GM18907 (cell line): ENCODE results near the gene AFAP1.

Source experiments
- ATAC-seq: cut with Tn5 transposase; IDR thresholded peaks from one replicate; pipeline ENCODE4 v1.9.1; 2021; ENCODE audit warnings: mild to moderate bottlenecking, moderate library complexity; ENCODE audit not compliant: unreplicated experiment

The AFAP1 gene

DNA sequence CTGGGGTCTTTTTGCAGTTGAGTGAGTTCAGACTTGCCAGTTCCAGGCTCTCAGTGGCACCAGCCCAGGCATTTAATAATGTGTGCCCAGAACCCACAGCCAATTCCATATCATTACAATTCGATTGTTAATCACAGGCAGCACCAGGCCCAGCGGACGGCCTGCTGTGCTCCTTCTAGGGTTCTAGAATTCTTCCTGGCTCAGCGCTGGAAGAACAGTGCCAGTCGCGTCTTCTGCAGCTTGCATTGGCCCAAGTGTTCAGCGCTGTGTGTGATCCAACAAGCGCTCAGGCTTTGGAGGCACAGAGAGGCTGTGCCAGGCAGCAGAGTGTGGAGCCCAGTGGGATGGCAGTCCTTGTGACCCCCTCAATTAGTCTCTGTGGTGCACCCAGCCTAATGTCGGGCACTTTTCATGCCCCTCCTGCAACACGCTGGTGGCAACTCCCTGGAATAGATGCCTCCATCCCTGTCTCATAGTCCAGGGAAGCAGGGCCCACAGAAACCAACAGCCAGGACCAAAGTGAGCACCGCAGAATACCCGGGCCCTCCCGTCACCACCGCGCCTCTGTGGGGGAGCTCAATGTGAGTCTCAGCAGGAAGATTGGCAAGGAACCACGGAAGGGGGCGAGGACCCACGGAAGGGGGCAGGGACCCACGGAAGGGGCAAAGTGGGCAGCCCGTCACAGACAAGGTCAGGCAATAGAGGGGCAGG, 193.2 kb downstream of the AFAP1 start:
- no peak for ATAC-seq

DNA sequence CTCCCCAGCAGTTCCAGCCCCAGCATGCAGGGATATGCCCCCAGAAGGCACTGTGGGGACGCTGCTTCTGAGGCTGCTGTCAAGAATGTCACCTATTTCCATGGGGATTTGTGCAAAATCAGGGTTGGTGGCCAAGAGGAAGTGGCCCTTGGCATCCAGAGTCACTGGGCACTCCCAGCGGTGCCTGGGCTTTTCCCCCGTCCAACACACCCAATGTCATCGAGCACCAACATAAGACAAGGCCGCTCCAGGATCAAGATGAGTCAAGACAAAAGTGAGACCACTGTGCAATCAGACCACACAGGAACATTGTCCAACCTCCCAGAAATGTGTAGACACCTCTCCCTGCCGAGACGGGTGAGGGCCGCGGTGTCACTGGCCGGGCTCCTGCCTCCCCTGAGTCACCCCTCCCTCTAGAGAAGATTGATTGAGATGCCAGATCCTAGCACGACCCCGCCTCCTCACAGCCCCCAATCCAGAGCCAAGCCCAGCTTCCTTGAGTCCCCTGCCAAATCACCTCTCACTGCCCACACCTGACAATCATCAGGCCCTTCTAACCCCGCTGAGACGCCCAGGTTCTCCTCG, 194.3 kb downstream of the AFAP1 start:
- no peak for ATAC-seq

DNA sequence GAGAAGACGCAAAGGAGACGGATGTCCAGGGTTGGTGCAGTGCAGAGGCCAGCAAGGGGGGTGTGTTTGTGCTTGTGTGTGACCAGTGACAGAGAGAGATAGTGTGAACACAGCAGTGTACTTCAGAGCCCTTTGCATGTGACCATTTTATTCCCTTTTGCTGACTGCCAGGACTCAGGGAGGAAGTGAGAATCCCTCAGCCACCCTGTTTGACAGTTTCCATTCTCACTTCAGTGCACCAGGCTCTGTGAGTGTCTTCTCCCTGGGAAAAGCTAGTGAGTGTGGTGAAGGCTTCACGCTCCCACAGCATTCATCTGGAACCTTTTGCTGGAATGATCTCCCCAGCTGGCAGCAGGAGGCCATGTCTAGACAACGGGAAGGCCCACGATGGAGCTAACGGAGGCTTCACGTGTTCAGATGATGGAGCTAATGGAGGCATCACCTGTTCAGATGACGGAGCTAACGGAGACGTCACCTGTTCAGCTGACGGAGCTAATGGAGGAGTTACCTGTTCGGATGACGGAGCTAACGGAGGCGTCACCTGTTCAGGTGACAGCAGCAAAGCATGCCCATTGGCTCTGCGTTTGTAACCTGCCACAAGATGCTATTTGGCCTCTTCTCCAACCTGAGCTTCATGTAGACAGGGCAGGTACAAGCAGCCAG, 195.4 kb downstream of the AFAP1 start:
- ATAC-seq = no peak

DNA sequence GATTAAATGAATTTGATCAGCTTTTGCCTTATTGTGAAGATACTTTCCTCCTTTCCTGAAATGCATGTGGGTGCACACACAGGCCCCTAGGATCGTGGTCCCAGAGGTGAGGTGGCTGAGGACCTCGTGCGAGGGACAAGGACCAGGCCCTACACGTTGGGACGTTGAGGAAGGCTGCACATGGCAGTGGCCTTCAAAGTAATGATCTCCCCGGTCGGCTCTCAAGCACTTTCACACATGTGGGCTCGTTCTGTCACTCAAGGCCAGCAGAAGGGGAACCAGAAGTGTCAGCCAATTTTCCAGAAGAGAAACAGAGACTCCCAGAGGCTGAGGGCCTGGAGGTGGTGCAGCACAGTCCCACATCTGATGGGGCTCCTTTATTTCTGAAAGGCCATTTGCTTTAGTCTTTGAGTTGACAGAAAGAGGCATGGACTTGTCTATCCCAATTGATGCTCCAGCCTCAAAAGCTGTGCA, 196.8 kb downstream of the AFAP1 start:
- ATAC-seq = no peak

DNA sequence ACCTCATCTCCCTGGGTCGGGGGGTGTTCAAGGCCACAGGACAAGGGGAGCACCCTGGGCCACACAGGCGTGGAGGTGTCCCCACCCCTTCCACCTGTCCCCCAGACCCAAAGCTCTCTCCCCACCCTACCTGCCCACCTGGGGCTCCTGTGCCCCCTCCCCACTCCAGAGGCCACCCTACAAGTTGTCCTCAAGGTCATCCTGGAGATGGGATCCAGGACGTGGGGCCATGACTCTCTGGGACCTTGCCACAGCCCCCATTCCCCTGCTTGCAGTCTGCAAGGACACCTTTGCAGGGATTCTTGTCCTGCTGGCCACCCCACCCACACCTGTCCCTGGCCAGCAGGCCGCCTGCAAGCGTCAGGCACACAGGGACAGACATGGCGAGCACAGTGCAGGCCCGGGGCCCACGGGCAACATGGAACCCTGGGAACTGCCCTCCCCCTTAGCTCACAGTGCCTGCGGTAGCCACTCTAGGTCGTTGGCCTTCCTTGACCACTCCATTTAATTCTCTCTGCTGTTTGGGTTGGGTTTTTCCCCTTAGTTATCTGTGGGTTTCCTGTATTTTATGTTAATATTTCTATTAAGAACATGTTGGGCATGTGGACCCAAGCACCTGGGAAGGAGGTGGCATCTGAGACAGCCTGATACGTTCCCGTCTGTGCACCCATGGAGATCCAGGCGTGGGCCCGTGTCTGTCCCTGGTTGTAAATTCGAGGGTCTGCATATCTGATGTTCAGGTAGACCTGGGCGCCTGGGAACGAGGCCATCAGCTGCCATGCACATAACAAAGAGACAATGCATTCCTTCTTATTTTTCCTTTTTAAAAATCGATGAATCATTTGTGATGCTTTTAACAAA, 197.5 kb downstream of the AFAP1 start:
- ATAC-seq = no peak

DNA sequence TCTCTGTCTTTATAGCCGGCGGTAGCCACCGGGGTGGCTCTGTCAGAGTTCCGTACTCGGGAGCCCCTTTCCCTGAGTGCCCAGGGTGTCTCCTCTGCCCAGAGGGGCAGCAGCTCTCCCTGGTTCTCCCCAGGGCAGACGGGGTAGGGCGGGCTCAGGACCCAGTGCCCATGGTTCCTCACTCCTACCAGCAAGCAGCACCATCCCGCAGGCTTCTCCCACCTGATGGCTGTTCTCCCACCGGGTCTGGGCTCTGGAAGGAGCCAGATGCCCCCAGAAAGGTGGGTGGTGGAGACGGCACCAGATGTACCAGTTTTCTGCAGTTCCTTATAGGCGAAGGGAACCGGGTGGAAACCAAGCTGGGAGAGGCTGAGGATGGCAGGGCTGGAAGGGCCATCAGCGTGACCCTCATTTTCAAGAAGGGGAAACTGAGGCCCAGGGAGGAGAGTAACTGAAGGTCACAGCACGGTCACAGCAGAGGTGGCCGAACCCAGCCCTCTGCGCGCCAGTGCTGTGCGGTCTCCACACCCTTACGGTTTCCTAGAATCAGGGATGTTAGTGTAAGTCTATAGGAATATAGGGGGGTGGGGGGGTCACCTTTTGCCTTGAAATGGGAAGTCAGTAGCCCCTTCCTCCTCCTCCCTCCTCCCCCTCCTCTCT, 198.7 kb downstream of the AFAP1 start:
- no peak for ATAC-seq

DNA sequence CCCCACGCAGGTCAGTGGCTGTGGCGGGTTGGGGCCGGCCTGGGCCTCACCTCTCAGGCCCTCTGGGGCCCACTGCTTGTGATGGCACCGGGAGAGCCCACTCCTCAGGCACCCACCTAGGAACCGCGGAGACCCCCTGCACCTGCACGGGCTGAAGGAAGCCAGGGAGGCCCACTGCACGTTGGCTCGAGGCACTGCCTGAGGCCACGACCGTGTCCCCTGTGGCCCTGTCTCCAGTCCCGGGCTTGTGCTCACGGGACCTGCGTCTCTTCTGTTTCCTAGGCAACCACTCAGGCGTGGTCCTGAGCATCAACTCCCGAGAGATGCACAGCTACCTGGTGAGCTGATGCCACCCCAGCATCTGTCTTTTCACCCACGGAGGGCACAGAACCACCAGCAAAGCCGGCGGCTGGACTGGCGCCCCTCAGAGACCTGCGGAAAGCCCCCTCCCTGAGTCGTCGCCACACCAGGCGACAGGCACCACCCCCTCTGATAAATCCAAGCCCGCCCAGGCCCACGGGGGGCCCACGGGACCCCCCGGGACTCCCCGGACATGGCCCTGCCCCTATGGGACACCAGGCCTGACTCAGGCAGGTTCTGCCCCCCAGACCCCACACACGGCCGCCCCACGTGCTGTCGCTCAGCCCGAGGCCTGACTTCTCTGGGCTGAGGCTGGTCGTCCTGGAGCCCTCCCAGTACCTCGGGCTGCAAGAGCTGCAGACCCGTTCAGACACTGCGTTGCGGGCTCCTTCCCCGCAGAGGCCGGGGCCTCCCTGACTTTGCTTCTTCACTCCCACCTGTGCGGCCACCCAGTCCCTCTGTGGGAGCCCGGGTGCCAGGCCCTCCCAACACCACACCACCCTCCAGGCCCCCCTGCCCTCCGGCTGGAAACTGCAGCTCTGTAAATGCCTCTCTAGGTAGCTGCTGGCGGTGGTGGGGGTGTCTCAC, 199.5 kb downstream of the AFAP1 start:
- no peak for ATAC-seq

DNA sequence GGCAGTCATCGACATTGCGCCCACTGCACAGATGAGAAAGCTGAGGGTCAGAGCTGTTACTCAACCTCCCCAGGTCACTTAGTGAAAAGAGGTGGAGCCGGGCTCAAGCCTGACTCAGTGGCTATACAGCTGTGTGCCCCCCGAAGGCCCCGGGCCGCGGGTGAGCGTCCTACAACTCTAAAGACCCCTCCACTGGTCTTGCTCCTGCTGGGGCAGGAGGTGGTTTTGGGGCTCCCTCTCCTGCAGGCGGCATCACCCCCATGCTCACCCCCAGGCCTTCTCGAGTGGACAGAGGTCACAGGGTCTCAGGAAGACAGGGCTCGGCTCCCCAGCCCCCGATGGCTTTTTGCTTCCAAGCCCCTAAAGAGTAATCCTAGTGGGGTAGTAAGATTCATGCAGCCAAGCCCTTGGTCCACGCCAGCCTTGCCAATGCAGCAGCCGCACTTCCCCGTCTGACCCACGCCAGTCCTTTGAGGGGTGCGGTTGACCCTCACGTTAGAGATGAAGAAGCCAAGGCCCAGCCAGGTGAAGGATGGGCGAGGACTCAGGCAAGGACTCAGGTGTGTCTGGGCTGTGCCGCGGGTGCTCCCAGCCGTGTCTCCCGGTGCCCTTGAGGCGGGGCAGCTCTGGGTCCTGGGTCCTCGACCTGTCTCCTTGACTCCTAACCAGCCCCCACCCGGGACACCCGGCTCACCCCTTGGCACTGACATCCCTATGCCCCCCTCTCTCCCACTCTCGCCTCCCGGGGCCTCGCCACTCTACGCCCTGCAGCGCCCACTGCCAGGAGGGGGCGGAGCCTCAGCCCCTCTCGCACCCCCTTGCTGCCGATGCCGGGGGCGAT, 200.4 kb downstream of the AFAP1 start:
- no peak for ATAC-seq

DNA sequence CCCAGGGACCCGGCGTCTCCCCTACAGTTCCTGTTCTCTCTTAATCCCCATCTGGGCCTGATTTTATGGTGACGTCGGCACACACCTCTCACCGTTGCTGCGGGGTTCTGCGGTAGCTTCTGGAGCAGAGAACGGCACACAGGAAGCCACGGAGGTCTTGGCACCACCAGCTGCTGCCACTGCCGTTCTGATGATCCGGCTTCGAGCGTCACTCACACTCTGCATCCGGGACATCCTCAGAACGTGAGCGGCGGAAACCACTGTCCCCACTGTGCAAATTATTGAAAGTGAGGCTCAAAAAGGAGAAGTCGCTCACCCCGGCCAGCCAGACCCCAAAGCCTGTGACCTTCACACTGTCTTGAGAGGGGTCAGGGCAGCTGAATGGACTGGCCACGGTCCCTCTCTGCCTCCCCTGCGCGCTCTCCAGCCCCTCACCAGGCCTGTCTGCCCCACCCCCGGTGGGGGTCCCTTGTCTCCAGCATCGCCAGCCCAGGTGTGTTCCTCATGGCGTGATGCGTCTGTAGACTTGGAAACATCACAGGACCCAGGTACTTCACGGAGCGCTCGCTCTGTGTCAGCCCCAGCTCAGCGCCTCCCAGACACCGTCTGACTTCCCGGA, 201.1 kb downstream of the AFAP1 start:
- ATAC-seq = no peak

DNA sequence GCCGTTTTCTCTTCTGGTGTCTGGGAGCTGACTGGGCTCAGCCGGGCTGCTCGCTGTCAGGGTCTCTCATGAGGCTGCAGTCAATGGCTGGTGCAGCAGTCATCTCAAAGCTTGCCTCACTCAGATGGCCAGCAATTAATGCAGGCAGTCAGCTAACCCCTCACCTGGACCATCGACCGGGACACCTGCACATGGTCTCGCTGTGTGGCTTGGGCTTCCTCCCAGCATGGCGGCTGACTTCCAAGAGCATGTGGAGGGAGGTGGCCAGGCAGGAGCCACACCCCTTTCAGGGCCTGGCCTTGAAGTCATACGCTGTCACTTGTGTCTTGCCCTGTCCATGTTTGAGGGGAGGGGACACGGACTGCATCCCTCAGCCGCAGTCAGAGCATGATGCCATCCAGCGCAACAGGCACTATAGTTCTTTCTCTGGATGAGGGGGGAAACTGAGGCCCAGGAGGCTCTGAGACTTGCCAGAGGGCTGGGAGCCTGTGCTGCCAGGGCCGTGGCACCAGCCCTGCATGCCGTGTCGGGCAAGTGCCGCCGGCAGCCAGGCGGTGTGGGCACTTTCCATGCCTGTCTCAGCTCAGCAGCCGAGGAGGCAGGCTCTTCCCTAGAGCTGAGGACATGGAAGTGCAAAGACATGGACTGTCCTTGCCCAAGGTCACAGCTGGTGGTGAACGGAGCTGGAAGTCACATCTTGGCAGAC, 201.8 kb downstream of the AFAP1 start:
- ATAC-seq = no peak

DNA sequence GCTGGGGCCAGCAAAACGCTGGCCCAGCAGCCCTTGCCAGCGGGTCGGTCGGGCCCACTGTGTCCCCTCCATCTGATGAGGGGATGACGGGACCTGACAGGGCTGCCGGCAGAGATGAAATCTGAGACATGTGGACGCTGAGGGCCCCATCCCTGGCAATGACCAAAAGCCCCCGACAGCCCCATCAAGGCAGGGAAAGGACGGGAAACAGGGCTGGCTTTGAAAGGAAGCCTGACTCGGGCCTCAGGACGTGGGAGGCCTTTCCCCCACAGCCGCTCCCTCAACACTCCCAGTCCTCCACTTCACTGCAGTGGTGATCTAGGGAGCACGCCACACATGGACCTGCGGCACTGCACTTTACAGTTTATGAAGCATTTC, 202.4 kb downstream of the AFAP1 start:
- ATAC-seq = no peak

DNA sequence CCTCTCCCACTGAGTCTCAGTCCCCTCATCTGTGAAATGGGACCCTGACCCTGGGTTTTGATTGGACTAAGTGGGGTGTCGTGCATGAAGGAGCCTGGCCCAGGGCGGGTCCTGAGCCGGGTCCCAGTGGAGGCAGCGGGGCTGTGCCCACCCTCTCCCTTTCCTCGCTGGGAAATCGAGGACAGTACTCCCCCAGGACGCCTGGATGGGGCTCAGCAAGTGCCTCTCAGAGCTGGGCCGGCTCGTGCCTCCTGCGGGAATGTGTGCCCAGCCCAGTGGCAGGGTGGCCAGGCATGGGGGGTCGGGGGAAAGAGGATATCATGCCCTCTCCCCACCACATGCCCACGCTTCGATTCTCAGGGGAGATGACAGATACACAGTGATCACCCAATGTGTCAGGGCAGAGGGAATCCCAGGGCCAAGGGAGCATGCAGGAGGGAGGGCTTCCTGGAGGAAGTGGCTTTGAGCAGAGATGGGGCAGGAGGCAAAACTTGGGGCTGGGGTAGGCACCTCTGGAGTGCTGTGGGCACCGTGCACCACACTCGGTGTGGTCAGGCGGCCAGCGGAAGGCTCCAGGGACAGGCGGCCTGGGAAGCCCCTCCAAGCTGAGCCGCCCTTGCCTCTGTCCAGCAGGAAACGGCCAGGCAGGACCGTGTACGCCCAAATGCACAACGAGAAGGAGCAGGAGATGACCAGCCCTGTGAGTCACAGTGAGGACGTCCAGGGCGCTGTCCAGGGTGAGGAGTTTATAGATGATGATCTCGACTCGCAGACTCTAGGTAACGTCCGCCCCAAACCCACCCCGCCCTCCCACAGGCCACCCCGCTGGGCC, 203.0 kb downstream of the AFAP1 start:
- no peak for ATAC-seq

DNA sequence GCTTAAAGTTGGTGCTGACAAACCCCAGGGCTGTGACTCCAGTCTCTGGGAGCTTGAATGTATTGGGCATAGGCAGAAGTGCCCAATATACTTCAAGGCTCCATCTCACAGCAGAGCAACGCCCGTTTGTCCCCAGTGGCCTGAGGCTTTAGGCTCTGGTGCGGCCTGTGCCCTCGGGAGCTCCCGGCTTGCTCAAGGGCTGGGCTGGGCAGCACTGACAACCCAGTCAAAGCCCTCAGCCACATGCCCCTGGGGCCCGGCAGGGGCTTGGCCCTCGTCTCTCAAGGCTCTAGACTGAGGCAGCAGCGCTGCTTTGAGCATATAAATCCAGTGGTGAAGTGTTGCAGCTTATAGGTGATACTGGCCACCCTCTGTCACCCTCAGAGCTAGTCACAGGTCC, 203.7 kb downstream of the AFAP1 start:
- ATAC-seq = no peak

DNA sequence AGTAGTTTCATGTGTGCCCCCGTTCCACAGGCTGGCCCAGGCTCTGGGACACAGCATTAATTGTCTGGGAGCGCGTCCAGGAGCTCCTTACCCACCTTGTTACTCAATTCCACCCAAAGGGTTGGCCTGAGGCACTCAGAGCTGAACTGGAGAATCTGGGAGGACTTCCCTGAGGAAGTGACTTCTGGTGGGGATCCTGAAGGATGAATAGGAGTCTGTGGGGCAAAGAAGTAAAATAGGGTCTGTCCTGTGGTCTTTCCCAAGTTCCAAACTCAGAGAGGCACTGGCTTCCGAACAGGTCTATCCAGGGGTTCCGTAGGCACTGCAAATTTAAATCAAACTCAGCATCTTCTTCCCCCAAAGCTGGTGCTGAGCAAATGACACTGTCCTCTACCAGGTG, 204.3 kb downstream of the AFAP1 start:
- no peak for ATAC-seq

DNA sequence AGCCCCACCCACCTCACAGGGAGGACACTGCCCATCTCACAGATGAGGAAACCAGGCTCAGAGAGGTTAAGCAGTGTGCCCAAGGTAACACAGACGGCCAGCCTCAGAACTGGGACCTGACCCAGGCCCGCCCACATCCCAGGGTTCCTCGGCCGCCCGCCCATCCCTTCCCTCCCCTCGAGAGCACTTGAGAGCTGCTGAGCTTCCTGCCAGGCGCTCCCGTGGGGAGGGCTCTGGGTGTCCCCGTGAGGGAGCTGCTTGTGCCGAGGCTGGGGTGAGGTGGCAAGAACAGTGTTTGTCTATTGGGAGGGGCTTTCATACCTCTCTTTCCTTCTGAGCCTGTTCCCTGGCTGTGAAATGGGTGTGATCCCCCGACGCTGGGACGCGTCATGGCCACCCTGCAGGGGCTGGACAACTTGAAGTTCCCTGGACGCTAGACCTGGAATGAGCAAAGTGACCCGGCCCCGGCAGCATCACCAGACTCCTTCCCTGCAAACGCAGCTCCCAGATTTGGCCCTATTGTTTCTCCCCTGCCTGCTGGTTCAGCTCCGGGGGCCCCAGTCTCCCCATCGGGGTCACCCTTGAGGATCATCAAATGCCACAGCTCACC, 204.9 kb downstream of the AFAP1 start:
- ATAC-seq = no peak

DNA sequence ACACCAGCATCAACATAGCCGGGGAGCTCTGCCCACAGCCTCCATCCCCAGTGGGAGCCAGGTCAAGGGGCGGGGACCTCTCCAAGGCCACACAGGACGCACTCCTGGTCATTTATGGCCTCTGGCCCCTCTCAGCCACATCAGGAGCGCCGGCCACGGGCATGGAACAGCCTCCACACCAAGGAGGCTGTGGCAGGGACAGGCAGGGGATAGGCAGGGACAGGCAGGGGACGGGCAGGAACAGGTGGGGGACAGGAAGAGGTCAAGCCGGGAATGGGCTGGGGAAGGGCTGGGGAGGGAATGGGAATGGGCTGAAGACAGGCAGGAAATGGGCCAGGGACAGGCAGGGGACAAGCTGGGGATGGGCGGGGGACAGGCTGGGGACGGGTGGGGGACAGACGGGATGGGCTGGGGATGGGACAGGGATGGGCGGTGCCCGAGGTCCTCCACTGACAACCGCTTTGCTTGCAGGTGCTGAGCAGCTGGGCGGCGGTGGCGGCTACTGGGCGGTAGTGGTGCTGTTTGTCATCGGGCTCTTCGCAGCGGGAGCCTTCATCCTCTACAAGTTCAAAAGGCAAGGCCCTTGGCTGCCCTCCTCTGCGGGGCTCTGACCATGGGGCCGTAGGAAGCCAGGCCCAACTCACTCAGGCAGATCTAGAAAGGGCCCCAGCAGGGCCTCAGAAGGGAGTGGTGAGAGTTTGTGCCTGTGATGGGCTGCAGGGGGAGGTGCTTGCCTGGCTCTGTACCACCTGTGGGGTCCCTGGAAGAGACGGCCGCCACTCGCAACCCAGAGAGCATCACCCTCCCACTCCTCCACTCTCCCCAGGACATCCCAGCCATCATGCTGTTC, 205.6 kb downstream of the AFAP1 start:
- no peak for ATAC-seq
